Measurements from ENCODE around the gene FBXL16.

Gene FBXL16

GRCh38 chr16:648781-649589 is 56.6 kb downstream of the FBXL16 start, which contains the start of gene WDR90 (continued):
- peak; percentile 59; the same call in 1 of the 2 replicates for TF ChIP-seq PATZ1 (tag by site-specific recombination; IDR thresholded peaks at IDR 0.05)
- TF ChIP-seq ATF2 (tag by site-specific recombination; IDR thresholded peaks at IDR 0.05; ENCODE audit: low read depth) = peak; percentile 28; the same call in 1 of the 2 replicates
- TF ChIP-seq OVOL3 (tag by site-specific recombination; IDR thresholded peaks at IDR 0.05) = 0 out of 2 replicates have a peak, but pooled peaks have one; percentile 22
- TF ChIP-seq ZNF621 (tag by site-specific recombination; IDR thresholded peaks at IDR 0.05) = no peak
- TF ChIP-seq ZSCAN30 (tag by site-specific recombination; IDR thresholded peaks at IDR 0.05) = peak; percentile 17; the same call in 1 of the 2 replicates
- TF ChIP-seq KLF10 (tag by site-specific recombination; IDR thresholded peaks at IDR 0.05) = peak; percentile 68
- TF ChIP-seq ZNF335 (tag by site-specific recombination; conservative IDR thresholded peaks at IDR 0.05) = peak; percentile 79
- no peak for TF ChIP-seq PRDM2 (tag by site-specific recombination; IDR thresholded peaks at IDR 0.05; ENCODE audit: borderline replicate concordance)
- TF ChIP-seq ZNF341 (tag by site-specific recombination; IDR thresholded peaks at IDR 0.05; ENCODE audit: low read depth) = peak; percentile 41; the same call in 1 of the 2 replicates
- peak; percentile 76; the same call in 1 of the 2 replicates for TF ChIP-seq KLF16 (tag by site-specific recombination; IDR thresholded peaks at IDR 0.05)
- no peak for TF ChIP-seq ZNF555 (tag by site-specific recombination; conservative IDR thresholded peaks at IDR 0.05)
- TF ChIP-seq ZNF391 (tag by site-specific recombination; IDR thresholded peaks at IDR 0.05; ENCODE audit: borderline replicate concordance, low read depth) = peak; percentile 66; the same call in 1 of the 2 replicates
- 0 out of 2 replicates have a peak, but pooled peaks have one; percentile 35 for TF ChIP-seq ZNF660 (tag by site-specific recombination; IDR thresholded peaks at IDR 0.05)
- TF ChIP-seq ZXDB (tag by site-specific recombination; IDR thresholded peaks at IDR 0.05) = peak; percentile 83
- peak; percentile 83 for TF ChIP-seq ZBTB26 (tag by site-specific recombination; optimal IDR thresholded peaks at IDR 0.05)
- TF ChIP-seq ZFP69B (tag by site-specific recombination; IDR thresholded peaks at IDR 0.05) = 0 out of 2 replicates have a peak, but pooled peaks have one; percentile 40
- TF ChIP-seq ZBTB21 (tag by site-specific recombination; IDR thresholded peaks at IDR 0.05) = no peak
- TF ChIP-seq ZNF76 (tag by site-specific recombination; IDR thresholded peaks at IDR 0.05; ENCODE audit: borderline replicate concordance, low read depth) = peak; percentile 74; the same call in 1 of the 2 replicates
- TF ChIP-seq KLF7 (tag by site-specific recombination; IDR thresholded peaks at IDR 0.05; ENCODE audit: borderline replicate concordance) = 0 out of 2 replicates have a peak, but pooled peaks have one; percentile 56
- 0 out of 2 replicates have a peak, but pooled peaks have one; percentile 36 for TF ChIP-seq ZNF837 (tag by site-specific recombination; IDR thresholded peaks at IDR 0.05)
- TF ChIP-seq MZF1 (tag by site-specific recombination; IDR thresholded peaks at IDR 0.05; ENCODE audit: borderline replicate concordance) = no peak
- no peak for TF ChIP-seq ZNF843 (tag by site-specific recombination; IDR thresholded peaks at IDR 0.05)
- TF ChIP-seq YY1 (tag by site-specific recombination; IDR thresholded peaks at IDR 0.05) = peak; percentile 96
- no peak for TF ChIP-seq ZNF792 (tag by site-specific recombination; IDR thresholded peaks at IDR 0.05)
- TF ChIP-seq ZNF248 (tag by site-specific recombination; IDR thresholded peaks at IDR 0.05) = no peak
- no peak for TF ChIP-seq ZSCAN4 (tag by site-specific recombination; IDR thresholded peaks at IDR 0.05)

Measured in HEK293 (cell line).